GM21360 (cell line): ENCODE measurements around the gene SYT9.

ENCODE experiments used
- ATAC-seq: cut with Tn5 transposase; IDR thresholded peaks from one replicate; pipeline ENCODE4 v1.9.1; 2021; ENCODE audit warnings: mild to moderate bottlenecking, moderate library complexity; ENCODE audit not compliant: unreplicated experiment

SYT9 gene

GRCh38 chr11:7422544-7423331, 171.0 kb downstream of the SYT9 start:
- ATAC-seq = peak; percentile 47

- no peak for ATAC-seq
These were observed 172.2 kb downstream of the SYT9 start for GRCh38 chr11:7423946-7424345.

- ATAC-seq = no peak
These were observed 176.0 kb downstream of the SYT9 start for GRCh38 chr11:7427733-7428132.

GRCh38 chr11:7428196-7428595, 176.5 kb downstream of the SYT9 start:
- ATAC-seq = no peak

GRCh38 chr11:7430496-7430895, 178.8 kb downstream of the SYT9 start:
- no peak for ATAC-seq

- ATAC-seq = no peak
These were observed 183.5 kb downstream of the SYT9 start for GRCh38 chr11:7435176-7435575.

- no peak for ATAC-seq
These were observed 184.4 kb downstream of the SYT9 start for GRCh38 chr11:7436146-7436545.

- peak; percentile 78 for ATAC-seq
These were observed 185.0 kb downstream of the SYT9 start for GRCh38 chr11:7436657-7437056.

GRCh38 chr11:7437696-7438095, 186.0 kb downstream of the SYT9 start:
- no peak for ATAC-seq

- ATAC-seq = no peak
These were observed 188.1 kb downstream of the SYT9 start for GRCh38 chr11:7439746-7440320.

GRCh38 chr11:7442588-7443215, 191.0 kb downstream of the SYT9 start:
- ATAC-seq = peak; percentile 82

GRCh38 chr11:7444091-7444981, 192.6 kb downstream of the SYT9 start:
- ATAC-seq = no peak

- no peak for ATAC-seq
These were observed 193.9 kb downstream of the SYT9 start for GRCh38 chr11:7445564-7445963.

GRCh38 chr11:7448201-7448600, 196.5 kb downstream of the SYT9 start:
- no peak for ATAC-seq

GRCh38 chr11:7449211-7449840, 197.6 kb downstream of the SYT9 start:
- no peak for ATAC-seq

GRCh38 chr11:7449841-7450214, 198.1 kb downstream of the SYT9 start:
- no peak for ATAC-seq

- no peak for ATAC-seq
These were observed 199.1 kb downstream of the SYT9 start for GRCh38 chr11:7450836-7451235.

GRCh38 chr11:7451520-7451919, 199.8 kb downstream of the SYT9 start:
- ATAC-seq = no peak

GRCh38 chr11:7451952-7452494, 200.3 kb downstream of the SYT9 start:
- ATAC-seq = no peak

- ATAC-seq = no peak
These were observed 203.2 kb downstream of the SYT9 start for GRCh38 chr11:7454854-7455253.
